GM13976 (cell line): Measurements from ENCODE around the gene SYN1.

Source experiments
- DNase-seq: peaks from one replicate; pipeline ENCODE4 v3.0.0; 2012; ENCODE audit warnings: low spot score
- in situ Hi-C: fragments of 300-500 bp; cut with MboI; formaldehyde crosslinking; loops from one replicate; pipeline ENCODE4 v1.12.0; 2022; ENCODE audit warnings: low sequenced_read_pairs, mixed read lengths, inconsistent platforms; ENCODE audit not compliant: unreplicated experiment
- TF ChIP-seq, protein P1 (sequence below): IDR thresholded peaks from 2 replicates; pipeline ENCODE4 v1.5.1; 2012; ENCODE audit warnings: borderline replicate concordance, mild to moderate bottlenecking; ENCODE audit not compliant: insufficient read depth; ENCODE audit errors: extremely low read depth, missing control alignments, control extremely low read depth

SYN1 gene

DNA sequence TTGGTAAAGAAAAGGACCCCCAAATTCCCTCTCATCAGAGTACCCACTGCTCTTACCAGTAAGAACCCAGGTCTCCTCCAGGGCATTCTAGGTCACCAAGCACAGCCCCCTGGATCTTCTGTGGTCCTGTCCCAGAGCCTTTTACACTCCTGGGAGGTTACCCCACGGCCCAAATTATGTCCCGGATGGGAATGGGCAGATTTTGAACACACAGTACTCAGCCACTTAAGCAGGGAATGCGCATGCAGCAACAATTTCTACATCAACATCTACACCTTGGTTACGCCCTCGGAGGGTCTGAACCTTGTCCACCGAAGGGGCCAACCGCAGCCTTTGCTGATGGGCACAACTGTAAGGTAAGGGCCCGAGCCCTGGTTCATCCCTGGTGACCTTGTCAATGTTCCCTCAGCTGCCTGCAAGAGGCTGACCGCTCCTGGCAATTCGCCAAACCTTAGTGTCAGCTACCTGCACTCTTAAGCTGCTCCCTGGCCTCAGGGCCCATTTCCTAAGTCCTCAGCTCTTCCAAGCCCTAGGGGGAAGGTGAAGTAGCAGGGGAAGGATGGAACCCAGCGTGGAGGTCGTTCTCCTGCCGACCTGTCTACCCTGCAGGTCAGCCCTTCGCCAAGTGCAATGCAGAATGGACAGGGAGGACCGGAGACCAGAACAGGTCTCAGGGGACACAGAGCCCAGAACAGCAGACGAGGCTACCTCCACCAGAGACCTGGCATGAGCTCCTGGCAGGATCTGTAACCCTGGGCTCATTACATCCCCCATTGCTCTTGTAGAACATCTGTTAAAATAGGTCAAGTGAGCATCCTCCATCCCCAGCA, 31.5 kb downstream of the SYN1 start:
- DNase-seq, result no peak
- in situ Hi-C loops, result no loop called here
- TF ChIP-seq, protein P1, sequence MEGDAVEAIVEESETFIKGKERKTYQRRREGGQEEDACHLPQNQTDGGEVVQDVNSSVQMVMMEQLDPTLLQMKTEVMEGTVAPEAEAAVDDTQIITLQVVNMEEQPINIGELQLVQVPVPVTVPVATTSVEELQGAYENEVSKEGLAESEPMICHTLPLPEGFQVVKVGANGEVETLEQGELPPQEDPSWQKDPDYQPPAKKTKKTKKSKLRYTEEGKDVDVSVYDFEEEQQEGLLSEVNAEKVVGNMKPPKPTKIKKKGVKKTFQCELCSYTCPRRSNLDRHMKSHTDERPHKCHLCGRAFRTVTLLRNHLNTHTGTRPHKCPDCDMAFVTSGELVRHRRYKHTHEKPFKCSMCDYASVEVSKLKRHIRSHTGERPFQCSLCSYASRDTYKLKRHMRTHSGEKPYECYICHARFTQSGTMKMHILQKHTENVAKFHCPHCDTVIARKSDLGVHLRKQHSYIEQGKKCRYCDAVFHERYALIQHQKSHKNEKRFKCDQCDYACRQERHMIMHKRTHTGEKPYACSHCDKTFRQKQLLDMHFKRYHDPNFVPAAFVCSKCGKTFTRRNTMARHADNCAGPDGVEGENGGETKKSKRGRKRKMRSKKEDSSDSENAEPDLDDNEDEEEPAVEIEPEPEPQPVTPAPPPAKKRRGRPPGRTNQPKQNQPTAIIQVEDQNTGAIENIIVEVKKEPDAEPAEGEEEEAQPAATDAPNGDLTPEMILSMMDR, result no peak

DNA sequence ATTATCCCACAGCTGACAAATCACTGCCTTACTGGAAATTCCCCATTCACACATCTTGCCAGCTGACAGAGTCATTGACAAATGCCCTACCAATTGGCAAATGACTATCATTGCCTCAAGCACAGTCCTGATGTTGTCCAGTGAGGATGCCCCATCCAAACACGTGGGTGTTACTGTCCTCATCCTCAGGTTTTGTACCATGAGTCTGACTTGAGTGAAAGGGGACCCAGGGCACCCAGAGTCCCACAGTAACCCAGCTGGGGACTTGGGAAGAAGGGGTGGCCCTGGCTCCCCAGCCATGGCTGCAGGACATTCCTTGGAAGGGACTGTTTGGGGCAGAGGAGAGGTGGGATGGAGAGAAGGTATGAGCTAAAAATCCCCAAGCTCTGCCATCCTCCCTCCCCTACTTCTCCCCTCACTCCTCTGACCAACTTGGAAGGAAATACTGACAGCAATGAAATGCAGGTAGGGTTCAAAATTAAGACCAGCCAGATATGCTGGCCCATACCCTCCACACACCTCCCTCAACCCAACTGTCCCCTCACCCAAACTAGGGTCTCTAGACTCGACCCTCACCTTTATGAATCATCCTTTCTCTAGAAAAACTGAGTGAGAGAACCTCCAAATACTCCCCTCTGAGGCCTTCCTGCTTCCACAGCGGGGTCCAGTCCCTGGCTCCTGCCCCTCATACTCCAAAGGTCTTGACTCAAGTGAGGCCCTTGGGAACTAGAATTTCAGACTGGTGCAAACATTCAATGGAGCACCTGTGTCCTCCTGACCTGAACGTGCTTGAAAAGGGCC, 32.4 kb downstream of the SYN1 start:
- DNase-seq, result no peak
- in situ Hi-C loops, result no loop called here
- TF ChIP-seq, protein P1, result no peak

DNA sequence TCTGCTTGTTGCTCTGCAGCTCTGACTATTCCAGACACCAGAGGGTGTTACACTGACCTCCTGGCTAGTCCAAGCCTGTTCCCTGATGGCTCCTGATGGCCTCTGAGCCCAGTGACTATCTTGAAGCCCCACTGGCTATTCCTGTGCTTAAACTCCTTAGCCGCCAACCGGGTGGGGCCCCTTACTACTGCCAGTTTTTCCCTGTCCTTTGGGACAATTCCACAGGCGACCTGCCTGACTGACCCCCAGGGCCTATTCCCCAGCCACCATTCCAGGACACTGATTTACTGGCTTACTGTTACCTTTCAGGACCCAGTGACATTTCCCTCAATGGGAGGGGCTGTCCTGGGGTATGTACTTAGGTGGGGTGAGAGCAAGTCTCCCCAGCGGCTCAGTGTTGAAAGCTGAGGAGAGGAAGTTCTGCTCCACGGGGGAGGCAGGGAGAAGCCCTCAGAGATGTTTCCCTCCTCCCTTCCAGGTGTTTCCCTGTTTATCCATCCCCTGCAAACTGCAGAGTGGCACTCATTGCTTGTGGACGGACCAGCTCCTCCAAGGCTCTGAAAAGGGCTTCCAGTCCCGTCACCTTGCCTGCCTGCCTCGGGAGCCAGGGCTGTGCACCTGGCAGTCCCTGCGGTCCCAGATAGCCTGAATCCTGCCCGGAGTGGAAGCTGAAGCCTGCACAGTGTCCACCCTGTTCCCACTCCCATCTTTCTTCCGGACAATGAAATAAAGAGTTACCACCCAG, 33.4 kb downstream of the SYN1 start:
- TF ChIP-seq, protein P1, result no peak
- in situ Hi-C loops, result no loop called here
- no peak for DNase-seq

DNA sequence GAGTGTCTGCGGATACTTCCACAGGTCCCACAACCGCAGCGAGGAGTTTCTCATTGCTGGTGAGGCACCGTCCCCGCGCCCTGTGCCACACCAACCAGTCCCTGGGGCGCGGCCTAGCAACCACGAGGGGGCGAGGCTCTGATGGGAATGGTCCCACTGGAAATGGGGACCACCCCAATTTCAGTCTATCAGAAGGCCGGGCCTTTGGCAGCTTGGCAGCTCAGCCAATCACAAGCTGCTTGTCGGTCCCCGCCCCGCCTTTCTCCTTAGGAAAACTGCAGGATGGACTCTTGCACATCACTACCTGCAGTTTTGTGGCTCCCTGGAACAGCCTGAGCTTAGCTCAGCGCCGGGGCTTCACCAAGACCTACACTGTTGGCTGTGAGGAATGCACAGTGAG, 34.4 kb downstream of the SYN1 start:
- DNase-seq, result no peak
- TF ChIP-seq, protein P1, result no peak
- in situ Hi-C loops, result no loop called here

DNA sequence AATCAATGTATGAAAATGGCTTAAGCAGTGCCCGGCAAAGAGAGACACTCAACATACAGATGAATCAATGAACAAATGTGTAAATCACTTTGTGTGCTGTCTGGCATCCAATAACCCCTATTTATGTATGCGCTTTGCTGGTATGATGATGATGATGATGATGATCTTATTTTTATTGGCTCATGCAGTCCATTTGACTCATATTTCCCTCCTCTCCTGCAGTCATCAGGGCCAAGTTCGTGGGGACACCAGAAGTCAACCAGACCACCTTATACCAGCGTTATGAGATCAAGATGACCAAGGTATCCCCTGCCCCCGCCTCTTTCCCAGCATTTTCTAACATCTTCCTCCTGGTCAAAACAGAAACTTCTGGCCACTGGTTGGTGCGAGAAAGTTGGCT, 34.9 kb downstream of the SYN1 start:
- DNase-seq, result no peak
- TF ChIP-seq, protein P1, result no peak
- in situ Hi-C loops, result no loop called here

DNA sequence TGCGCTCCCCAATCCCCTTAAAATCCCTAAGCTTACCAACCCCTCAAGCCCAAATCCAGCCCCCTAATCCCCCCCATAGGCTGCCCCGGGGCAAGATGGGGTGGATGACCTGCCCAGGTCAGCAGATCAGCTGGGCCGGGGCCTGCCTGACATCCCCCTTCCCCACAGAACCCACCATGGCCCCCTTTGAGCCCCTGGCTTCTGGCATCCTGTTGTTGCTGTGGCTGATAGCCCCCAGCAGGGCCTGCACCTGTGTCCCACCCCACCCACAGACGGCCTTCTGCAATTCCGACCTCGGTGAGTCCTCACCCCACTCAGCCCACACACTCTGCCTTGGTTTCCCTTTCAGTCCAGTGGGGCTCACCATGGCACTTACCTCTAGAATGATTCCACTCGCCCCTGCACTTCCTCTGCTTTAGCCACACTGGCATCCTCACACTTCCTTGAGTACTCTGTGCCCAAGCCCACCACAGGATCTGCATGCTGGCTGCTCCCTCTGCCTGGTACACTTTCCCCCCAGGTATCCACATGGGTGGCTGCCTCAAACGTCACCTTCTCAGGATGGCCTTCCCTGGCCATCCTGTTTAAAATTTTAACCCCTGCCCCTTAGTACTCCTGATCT, 36.3 kb downstream of the SYN1 start:
- in situ Hi-C loops, result no loop called here
- TF ChIP-seq, protein P1, result no peak
- no peak for DNase-seq
